GM10266 (cell line): ENCODE data around the gene PXDC1.

Experiments
- DNase-seq: peaks from one replicate; pipeline ENCODE4 v3.0.0; 2012; ENCODE audit errors: extremely low spot score
- CTCF ChIP-seq: IDR thresholded peaks from 2 replicates; pipeline ENCODE4 v1.5.1; 2012; ENCODE audit warnings: mild to moderate bottlenecking, low read depth; ENCODE audit not compliant: control insufficient read depth, insufficient read depth; ENCODE audit errors: missing control alignments

PXDC1 gene

GRCh38 chr6:3739311-3739897, 12.1 kb downstream of the PXDC1 start:
- DNase-seq = no peak
- TF ChIP-seq CTCF = no peak

GRCh38 chr6:3738381-3739131, 13.0 kb downstream of the PXDC1 start:
- no peak for DNase-seq

GRCh38 chr6:3737831-3738210, 13.7 kb downstream of the PXDC1 start:
- DNase-seq = no peak
- no peak for TF ChIP-seq CTCF

More at GRCh38 chr6:3738381-3739131, 13.0 kb downstream of the PXDC1 start:
- no peak for TF ChIP-seq CTCF

GRCh38 chr6:3737149-3737830, 14.2 kb downstream of the PXDC1 start:
- TF ChIP-seq CTCF = no peak
- no peak for DNase-seq

GRCh38 chr6:3735029-3735605, 16.4 kb downstream of the PXDC1 start:
- no peak for DNase-seq
- TF ChIP-seq CTCF = no peak

- no peak for DNase-seq
These were observed 17.5 kb downstream of the PXDC1 start for GRCh38 chr6:3734023-3734422.

More at GRCh38 chr6:3734023-3734422, 17.5 kb downstream of the PXDC1 start:
- no peak for TF ChIP-seq CTCF
